ENCODE results near the gene SLC51B.
"Not testable (repeated sequence)": the region's sequence is repeated elsewhere in the genome, so short reads cannot be mapped to it uniquely, and the experiment has no call there.

The SLC51B gene

GRCh38 chr15:65096481-65097385, 51.5 kb downstream of the SLC51B start:
- FAIRE-seq (no peak), DNase-seq (ENCODE audit: insufficient read length, low spot score) (no peak)

DNA sequence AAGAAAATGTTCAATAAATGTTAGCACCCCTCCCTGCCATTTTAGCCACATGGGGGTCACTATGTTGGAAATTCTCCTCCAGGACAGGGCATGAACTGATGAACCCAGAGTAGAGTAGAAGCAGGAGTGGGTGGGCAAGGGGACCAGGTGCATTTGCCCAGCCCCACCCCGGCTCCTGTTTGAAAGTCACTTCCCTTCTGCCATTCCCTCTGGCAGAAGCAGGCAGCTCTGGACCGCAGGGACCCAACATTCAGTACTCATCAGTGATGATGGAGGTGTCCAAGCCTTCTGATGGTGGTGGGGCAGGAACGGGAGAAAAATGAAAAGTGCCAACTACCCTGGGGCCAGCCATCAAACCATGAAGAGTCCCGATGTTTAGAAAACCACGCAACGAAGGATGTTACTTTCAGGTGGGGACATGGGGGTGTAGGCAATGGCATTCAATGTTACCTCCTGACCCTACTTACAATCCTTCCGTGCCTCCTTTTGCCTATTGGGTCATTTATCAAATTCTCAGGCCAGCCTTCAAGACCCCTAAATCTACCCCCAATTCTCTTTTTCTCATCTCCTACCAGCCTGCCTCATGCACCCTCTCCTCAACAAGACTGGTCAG, 52.6 kb downstream of the SLC51B start:
- no peak for FAIRE-seq
- no peak for DNase-seq (ENCODE audit: insufficient read length, low spot score)

DNA sequence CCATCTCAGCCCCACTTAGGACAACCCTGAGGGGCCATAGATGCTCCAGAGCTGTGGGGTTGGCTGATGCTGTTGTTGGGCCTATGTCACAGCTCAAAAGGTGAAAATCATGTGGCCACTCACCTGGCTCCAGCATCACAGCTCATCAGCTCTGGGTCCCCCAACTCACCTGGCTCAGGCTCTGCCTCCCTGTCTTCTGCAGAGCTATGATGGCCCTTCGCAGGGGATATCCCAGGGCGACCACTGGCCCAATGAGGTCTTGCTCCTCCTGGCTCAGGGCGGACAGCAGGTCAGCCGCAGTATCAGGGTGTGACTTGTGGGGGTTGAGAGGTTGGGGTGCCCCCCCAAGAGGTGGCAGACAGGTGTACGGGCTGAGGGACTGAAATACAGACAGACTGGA, 54.1 kb downstream of the SLC51B start:
- no peak for FAIRE-seq
- no peak for DNase-seq (ENCODE audit: insufficient read length, low spot score)

DNA sequence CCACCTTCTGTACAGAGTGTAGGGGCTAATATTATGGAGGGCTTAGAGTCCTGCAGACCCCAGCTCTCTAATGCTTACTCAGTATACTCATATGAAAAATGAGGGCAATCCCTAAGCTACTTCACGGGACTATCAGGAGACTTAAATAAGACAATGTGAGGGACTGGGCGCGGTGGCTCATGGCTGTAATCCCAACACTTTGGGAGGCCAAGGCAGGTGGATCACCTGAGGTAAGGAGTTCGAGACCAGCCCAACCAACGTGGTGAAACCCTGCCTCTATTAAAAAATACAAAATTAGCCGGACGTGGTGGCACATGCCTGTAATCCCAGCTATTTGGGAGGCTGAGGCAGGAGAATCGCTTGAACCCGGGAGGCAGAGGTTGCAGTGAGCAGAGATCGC, 54.6 kb downstream of the SLC51B start:
- not testable (repeated sequence) for FAIRE-seq; DNase-seq (ENCODE audit: insufficient read length, low spot score)

DNA sequence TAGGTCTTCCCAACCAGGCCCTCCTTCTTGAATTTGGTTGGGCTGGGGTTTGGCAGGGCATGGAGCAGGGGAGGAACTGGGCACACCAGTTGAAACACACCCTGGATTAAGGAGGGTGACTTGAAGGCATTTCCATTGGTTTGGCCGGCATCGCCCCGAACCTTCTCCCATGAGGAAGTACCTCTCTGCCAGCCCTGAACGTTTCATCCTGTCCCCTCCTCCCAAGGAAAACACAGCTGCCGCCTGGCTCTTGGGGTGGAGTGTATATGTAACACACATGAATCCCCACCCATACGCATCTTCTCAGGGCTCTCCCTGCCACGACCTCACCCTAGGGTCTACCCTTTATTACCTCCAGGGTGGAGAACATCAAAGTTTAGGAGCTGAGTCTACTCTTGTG, 55.3 kb downstream of the SLC51B start:
- FAIRE-seq (no peak), DNase-seq (ENCODE audit: insufficient read length, low spot score) (no peak)

GRCh38 chr15:65101411-65101890, 56.3 kb downstream of the SLC51B start:
- FAIRE-seq, result no peak
- DNase-seq (ENCODE audit: insufficient read length, low spot score), result peak; percentile 72

DNA sequence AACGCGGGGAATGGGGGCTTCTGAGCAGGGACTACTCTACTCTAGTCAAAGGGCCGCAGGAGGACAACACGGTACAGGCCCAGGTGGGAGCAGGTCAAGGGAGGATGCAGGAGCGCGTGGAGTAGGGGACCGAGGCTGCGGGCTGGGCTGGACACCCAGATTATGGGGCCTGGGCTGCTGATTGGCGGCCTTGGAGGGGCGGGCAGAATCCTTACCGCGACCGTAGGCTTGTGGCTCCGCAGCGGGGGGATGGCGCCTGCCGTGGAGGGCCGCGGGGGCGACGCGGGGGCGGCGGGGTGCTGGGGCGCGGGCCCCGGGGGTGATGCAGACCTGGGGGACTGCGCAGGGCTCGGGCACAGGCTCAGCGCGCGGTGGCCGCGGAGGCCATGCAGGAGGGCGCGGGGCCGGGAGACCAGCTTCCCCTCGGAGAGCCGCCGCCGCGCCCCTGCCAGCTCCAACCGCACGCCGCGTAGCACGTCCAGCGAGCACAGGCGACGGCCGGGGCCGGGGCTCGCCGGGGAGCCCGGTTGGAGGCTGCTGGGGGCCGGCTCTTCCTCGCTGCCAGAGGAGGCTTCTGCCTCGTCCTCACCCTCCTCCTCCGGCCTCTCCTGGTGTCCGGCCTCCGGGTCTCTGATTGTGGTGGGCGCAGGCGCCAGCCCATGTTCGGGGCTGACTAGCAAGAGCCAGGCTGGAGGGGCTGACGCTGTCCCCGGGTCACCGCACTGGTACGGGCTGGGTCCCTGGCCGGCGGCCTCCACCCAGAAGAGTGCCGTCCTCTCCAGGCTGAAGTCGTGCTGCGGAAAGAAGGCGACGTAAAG, 56.9 kb downstream of the SLC51B start:
- FAIRE-seq, result no peak
- DNase-seq (ENCODE audit: insufficient read length, low spot score), result no peak

GRCh38 chr15:65102912-65103311, 57.7 kb downstream of the SLC51B start:
- DNase-seq (ENCODE audit: insufficient read length, low spot score), result no peak
- FAIRE-seq, result no peak

Measured in GM19239 (cell line).